Ammon's horn (tissue), 1 donor: ENCODE data around the gene PPP3CB.

Experiments
- DNase-seq: peaks from one replicate; pipeline ENCODE4 v3.0.0-alpha.2; 2016; ENCODE audit warnings: low spot score

Gene PPP3CB

DNA sequence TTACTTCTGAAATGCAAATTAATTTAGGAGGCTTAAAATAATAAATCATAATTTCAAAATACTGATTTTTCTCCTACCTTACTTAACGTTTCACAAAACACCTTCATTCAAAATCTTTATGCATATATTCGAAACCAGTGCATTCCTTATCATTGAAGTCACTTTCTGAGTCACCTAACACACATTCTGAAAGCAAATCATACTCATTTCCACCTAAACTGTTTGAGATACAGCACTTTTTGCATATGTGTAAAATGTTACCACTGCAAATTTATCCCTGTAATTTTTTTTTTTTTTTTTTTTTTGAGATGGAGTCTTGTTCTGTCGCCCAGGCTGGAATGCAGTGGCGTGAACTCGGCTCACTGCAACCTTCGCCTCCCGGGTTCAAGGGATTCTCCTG lies 15.7 kb downstream of the PPP3CB start:
- DNase-seq: no peak

DNA sequence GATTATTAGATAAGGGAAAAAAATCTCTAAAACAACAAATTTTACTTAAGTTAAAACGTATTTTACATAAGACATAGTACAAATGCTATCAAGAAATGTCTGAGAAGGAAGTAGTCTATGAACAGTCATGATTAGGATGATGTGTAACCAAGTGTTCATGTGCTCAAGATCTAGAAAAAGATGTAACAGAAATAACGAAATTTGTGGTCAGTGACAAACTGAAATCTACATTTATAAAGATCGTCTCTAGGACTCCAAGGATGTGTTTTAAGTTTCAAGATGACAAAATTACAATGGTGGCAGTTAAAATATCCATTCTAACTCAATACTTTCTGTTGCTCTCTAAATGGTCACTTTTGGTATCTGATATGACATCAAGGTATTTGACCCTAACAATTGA lies 17.2 kb downstream of the PPP3CB start:
- DNase-seq: no peak

DNA sequence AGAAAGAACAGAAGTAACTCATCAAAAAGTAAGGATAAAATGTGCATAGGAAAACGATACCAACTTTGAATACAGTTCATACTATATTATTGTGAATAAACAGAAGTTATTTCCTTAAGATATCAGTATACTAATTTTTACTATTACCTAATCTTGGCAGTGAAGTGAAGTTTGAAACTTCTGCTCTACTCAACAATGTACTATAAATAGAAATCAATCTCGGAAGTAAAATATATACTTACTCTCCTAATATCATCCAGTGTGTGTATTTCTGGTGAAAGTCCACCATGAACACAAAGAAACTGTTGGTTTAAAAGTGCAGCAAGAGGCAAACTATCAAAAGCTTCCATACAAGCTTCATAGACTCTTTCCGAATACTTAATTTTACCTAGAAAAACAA lies 24.6 kb downstream of the PPP3CB start:
- DNase-seq: no peak

DNA sequence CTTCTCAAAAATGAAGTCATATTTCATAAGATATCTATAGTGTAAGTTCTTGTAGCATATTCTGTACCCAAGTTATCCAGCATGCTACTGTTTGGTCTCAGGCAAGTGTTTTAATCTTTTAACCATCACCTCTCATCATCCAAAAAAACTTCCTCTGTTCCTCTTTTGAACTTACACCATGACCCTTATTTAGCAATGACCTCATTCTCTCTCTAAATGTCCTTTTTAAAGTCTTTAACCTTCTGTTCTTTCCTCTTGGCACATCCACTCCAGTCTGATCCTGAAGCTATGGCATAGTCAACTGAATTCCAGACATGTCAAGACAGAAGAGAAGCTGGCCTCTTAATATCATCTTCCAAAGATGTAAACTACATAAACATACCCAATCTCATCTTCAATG lies 26.2 kb downstream of the PPP3CB start:
- no peak for DNase-seq

DNA sequence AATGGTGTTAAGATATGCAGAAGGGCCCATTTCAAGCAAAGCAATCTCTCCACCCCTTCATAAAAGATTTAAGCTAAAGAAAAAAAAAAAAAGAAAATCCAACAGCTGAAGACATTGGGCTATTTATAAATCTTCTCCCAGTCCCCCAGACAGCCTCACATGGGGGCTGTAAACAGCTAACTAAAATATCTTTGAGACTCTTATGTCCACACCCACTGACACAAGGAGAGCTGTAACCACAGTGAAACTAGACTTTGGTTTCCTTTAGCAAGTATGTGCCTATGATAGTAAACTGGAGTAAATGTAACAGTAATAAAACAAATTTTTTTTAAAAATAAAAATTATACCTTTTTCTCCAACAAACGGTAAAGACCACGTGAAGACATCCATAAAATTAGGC lies 28.6 kb downstream of the PPP3CB start:
- no peak for DNase-seq

DNA sequence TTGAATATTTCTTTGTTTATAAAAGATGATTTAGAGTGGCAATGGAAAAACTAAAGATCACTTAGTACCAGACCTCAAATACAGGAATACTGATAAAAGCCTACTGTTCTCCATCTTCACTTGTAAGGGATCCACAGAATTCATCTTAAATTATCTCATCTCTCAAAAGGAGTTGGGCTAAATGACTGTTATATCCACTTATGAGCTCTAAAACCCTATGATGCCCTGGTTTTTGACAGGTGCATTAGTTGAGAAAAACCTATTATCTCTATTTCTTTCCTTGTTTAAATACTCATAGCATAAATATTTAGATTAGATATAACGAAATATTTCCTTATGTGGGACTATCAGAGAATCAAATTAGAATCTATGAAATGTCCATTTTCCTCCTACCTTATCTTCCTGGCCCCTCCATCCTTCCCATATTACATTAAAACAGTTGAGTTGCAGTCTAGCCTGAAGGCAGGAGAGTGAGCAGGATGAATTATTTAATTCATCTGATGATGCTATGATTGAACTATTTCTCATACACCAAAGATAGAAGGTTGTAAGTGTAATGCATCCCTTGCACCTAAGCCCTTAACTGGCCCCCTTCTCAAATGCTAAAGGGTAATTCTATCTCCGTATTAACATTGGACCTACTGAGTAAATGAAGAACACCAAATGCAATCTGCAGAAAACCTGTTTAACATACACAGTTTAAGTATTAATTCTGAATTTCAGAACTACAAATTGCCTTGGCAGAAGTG lies 29.7 kb downstream of the PPP3CB start:
- no peak for DNase-seq

DNA sequence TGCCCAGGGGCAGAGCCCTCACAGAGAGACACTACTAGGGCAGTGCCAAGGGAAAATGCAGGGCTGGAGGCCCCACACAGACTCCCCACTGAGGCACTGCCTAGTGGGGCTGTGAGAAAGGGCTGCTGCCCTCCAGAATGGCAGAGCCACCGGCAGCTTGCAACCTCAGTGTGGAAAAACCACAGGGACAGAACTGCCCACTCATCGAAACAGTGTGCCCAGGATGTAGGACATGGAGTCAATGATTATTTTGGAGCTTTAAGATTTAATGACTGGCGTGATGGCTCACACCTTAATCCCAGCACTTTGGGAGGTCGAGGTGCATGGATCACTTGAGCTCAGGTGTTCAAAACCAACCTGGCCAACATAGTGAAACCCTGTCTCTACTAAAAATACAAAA lies 34.9 kb downstream of the PPP3CB start:
- no peak for DNase-seq

GRCh38 chr10:73459683-73460314 lies 36.0 kb downstream of the PPP3CB start:
- DNase-seq: no peak

GRCh38 chr10:73456187-73456890 lies 39.5 kb downstream of the PPP3CB start:
- no peak for DNase-seq

GRCh38 chr10:73449113-73449512 lies 46.7 kb downstream of the PPP3CB start:
- no peak for DNase-seq

GRCh38 chr10:73448384-73448783 lies 47.4 kb downstream of the PPP3CB start:
- DNase-seq: no peak

DNA sequence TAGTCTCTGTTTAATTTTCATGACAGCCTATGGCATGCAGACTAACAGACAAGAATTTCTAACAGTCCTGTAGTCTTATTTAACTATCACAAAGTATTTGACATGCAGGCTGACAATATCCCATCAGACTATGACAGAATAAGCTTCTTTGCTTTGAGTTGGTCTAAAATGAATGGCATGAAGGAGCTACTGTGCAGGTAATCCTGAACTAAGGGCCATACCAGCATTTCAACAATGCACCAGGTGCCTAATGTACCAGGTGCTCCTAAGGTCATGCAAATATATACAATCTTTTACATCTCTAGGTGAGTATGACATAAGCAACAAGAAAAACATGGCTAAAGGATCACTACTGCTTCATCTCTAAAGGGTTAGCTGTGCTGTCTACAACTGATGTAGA lies 48.9 kb downstream of the PPP3CB start:
- DNase-seq: no peak

DNA sequence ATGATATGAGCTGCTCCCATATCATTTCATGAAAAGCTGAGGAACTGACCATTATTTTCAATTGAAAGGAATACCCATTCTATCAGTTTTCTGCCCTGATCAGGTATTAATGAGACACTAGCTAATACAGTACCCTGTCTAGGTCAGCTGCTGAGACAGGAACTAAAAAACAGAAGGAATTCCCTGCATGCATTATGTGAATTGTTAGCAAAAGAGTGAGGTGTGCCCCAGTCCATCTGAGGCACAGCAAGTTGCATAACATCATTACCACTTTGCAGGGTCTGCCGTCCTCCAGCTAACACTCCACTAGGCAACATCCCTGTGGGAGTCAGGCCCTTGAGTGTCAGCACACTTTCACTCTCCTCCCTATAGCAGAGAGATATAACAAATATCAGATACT lies 51.4 kb downstream of the PPP3CB start:
- no peak for DNase-seq

DNA sequence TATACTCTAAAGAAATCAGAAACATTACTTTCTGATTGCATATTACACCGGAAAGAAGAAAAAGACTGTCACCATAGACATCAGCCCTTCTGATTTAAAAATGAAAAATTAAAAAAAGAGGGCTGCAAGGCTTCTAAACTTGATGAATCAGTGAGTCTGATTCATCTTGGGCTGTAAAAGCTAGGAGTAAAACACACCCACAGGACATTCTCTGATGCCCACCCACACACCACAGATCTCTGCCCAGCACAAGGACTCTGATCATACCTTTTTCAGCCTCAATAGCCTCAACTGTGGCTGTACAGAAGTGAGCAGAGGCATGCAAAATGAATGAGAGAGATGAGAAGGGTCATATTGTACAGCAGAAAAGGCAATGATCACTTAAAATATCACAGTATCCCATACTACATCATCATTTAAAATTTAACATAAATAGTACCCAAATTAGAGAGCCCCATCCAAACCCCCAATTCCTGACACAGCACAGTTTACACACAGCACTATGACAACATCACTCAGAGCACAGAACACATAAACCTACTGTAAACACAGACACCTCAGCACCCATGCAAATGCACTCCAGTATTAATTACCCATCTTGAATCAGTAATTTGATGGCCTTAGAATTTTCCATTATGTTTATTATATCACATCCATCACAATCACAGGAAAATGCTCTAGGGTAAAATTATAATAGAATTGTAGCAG lies 56.1 kb downstream of the PPP3CB start:
- DNase-seq: peak; percentile 14

GRCh38 chr10:73439055-73439454 lies 56.8 kb downstream of the PPP3CB start:
- no peak for DNase-seq

GRCh38 chr10:73433538-73433867 lies 62.3 kb downstream of the PPP3CB start, which contains the start of gene MSS51:
Gene MSS51, minus strand, starts transcription at chr10:73433561. Its CDS starts 5,277 bp downstream, at chr10:73428284.
- DNase-seq: no peak

DNA sequence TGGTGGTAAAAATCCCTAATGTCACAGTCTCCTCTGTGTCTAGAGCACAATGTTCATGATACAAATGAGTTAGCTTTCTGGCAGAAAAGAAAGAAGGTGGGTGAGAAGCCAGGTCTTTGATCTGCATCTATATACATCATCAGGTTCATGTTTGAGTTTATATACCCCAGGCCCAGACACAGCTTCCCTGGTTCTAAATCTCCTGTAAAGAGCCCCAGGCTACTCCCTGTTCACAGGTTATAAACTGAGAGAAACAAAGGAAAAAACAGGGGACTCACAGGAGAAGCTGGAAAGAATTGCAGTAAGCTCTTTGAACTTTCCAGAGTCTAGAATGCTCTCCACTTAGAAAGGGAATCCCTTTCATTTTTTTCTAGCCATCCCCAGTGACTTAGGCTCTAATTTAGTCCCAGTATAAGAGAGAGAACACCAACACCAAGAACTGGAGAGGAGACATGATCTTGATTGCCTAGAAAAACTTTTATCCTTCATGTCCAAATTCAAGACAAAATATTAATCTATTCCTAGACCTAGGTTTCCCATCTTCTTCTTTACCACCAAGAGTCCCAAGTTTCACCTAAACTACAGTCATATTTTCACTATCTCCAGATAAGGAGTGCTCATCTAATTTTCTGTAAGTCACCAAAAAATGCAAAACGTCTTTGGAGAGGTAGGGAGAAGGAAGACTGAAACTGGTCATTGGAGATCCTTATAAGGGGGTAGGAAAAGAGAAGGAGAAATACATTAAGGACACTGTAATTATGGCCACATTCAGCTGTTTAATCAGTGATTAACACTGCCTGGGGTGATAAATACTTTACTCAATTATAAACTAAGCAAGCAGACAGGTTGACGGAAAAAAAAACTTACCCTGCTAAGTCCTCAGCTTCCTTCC lies 62.9 kb downstream of the PPP3CB start:
- DNase-seq: no peak

DNA sequence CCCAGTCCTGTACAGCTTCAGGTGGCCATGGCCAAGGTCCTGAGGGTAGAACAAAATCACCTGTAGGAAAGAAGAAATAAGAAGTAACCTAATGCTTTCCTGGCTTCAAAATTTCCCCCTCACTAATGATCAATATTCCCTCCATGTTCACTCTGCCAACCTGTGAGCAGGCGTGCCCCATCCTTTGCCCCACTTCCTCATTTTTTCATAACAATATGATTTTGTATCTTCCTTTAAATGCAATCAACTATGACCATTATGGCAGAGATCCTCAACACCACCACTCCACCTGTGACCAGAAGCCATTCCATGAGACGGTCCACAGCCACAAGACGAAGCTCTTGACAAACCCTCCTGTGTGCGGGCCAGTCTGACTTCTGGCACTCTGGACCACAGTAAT lies 69.5 kb downstream of the PPP3CB start:
- DNase-seq: no peak

DNA sequence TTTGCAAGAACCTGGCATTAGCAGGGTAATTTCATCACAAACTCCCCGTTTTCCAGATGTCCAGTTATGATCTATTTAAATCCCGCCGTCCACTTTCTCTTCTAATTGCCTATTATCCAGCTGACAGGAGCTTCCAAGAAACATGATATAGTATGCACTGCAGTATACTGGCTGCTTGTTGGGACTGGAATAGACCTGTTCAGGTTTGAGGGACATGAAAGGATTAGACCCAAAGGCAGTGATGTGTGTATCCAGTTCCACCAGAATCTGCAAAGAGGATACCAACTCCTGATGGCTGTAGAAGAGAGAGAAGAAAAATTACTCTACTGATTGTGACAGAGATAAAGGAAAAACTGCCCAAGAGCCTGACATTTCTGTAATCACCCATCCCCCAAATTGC lies 71.3 kb downstream of the PPP3CB start:
- no peak for DNase-seq

DNA sequence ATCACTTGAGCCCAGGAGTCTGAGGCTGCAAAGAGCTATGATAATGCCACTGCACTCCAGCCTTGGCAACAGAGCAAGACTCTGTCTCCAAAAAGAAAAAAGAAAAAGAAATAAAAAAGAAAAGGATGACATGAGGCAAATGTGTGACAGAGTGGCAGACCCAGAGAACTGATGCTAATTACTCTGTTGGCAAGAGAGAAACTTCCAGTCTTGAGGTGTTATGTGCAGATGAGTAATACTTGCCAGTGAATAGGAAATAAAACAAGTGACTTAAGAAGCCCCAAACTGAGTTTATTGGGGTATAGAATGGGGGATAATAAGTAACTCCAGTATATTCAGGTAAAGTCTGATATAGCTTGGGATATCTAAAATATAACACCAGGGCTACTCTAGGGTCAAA lies 72.5 kb downstream of the PPP3CB start:
- no peak for DNase-seq

DNA sequence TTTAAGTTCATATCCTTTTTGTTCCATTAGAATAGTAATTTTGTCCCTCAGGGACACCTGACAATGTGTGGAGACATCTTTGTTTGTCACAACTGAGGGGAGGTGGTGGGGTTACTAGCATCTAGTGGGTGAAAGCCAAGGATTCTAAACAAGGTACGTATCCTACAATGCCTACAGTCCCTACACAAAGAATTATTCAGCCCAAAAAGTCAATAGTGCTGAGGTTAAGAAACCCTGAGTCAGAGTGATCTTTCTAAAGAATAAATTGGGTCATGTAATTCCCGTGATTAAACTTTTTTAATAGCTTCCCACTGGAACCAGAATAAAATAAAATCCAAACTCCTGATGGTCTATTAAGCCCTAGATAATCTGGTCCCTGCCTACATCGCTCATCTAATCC lies 79.3 kb downstream of the PPP3CB start:
- DNase-seq: no peak
